GM12872 (cell line): ENCODE results near the gene AOAH.

Source experiments
- CTCF ChIP-seq: IDR thresholded peaks from 3 replicates; pipeline ENCODE4 v1.5.1; 2011; ENCODE audit warnings: low read depth, mild to moderate bottlenecking, low read length, moderate library complexity; ENCODE audit not compliant: insufficient read depth

AOAH gene

GRCh38 chr7:36726311-36726710, 2.0 kb upstream of the AOAH start:
- no peak for TF ChIP-seq CTCF

GRCh38 chr7:36724996-36725395, 702 bp upstream of the AOAH start:
- TF ChIP-seq CTCF = no peak

GRCh38 chr7:36723291-36723690, 1.0 kb downstream of the AOAH start:
- TF ChIP-seq CTCF = no peak

GRCh38 chr7:36719083-36719632, 5.1 kb downstream of the AOAH start:
- TF ChIP-seq CTCF = no peak

- no peak for TF ChIP-seq CTCF
Measured at GRCh38 chr7:36717586-36717985, 6.7 kb downstream of the AOAH start.

GRCh38 chr7:36712015-36712414, 12.3 kb downstream of the AOAH start:
- no peak for TF ChIP-seq CTCF

- TF ChIP-seq CTCF = no peak
Measured at GRCh38 chr7:36711256-36711655, 13.0 kb downstream of the AOAH start.
